Activated CD8-positive, alpha-beta memory T cell treated with anti-CD3 and anti-CD28 coated beads for 24 hours (primary cell): Measurements from ENCODE around the gene CNOT8.
"Not testable (repeated sequence)": the region's sequence is repeated elsewhere in the genome, so short reads cannot be mapped to it uniquely, and the experiment has no call there.

Experiments used
- DNase-seq: peaks from one replicate; pipeline ENCODE4 v3.0.0-alpha.2; 2020

Gene CNOT8

GRCh38 chr5:154858297-154858971 is at the start of gene CNOT8:
Gene CNOT8 (plus strand): TSS chr5:154858627. CDS start chr5:154863279, 4,652 bp downstream.
- DNase-seq: peak; percentile 99

- DNase-seq: no peak
Measured at GRCh38 chr5:154811239-154811638, 47.2 kb upstream of the CNOT8 start.

- DNase-seq: peak; percentile 77
Measured at GRCh38 chr5:154811653-154812465, 46.6 kb upstream of the CNOT8 start.

GRCh38 chr5:154813158-154813557 is 45.3 kb upstream of the CNOT8 start:
- DNase-seq: no peak

- no peak for DNase-seq
Measured at GRCh38 chr5:154813736-154814135, 44.7 kb upstream of the CNOT8 start.

GRCh38 chr5:154815025-154815424 is 43.4 kb upstream of the CNOT8 start:
- DNase-seq: no peak

- DNase-seq: no peak
Measured at GRCh38 chr5:154815684-154816247, 42.7 kb upstream of the CNOT8 start.

- DNase-seq: no peak
Measured at GRCh38 chr5:154816891-154817492, 41.4 kb upstream of the CNOT8 start.

GRCh38 chr5:154817815-154818214 is 40.6 kb upstream of the CNOT8 start:
- DNase-seq: no peak

- DNase-seq: no peak
Measured at GRCh38 chr5:154818471-154819116, 39.8 kb upstream of the CNOT8 start.

GRCh38 chr5:154819546-154819945 is 38.9 kb upstream of the CNOT8 start:
- DNase-seq: no peak

GRCh38 chr5:154820383-154820782 is 38.0 kb upstream of the CNOT8 start:
- no peak for DNase-seq

- not testable (repeated sequence) for DNase-seq
Measured at GRCh38 chr5:154822896-154823295, 35.5 kb upstream of the CNOT8 start.

GRCh38 chr5:154823605-154824004 is 34.8 kb upstream of the CNOT8 start:
- DNase-seq: no peak

GRCh38 chr5:154824070-154824469 is 34.4 kb upstream of the CNOT8 start:
- no peak for DNase-seq

GRCh38 chr5:154829181-154829588 is 29.2 kb upstream of the CNOT8 start:
- no peak for DNase-seq

GRCh38 chr5:154829589-154830218 is 28.7 kb upstream of the CNOT8 start:
- DNase-seq: no peak

GRCh38 chr5:154830219-154830595 is 28.2 kb upstream of the CNOT8 start:
- no peak for DNase-seq

GRCh38 chr5:154830596-154830995 is 27.8 kb upstream of the CNOT8 start:
- DNase-seq: no peak

- DNase-seq: no peak
Measured at GRCh38 chr5:154831451-154831850, 27.0 kb upstream of the CNOT8 start.

GRCh38 chr5:154832804-154833203 is 25.6 kb upstream of the CNOT8 start:
- DNase-seq: not testable (repeated sequence)

GRCh38 chr5:154834053-154834452 is 24.4 kb upstream of the CNOT8 start:
- DNase-seq: no peak

- DNase-seq: not testable (repeated sequence)
Measured at GRCh38 chr5:154835701-154836052, 22.8 kb upstream of the CNOT8 start.
